A549 (cell line): ENCODE data around the gene HOXA10. TPM values are rescaled to one million over a fixed set of nuclear protein-coding genes. Genes with fewer than 3 reads are reported as not detected.

Source experiments
- ATAC-seq, 2 experiments: fragments of 200-7000 bp in 1 of 2; fragments of >200 bp in 1 of 2; cut with Nextera tagmentation in 1 of 2; cut with Tn5 transposase in 1 of 2; 3 replicates each; pipeline versions ENCODE4 v1.8.0 to v1.9.1; 2018 to 2020; ENCODE audit warnings: mild to moderate bottlenecking in 1 of 2, moderate library complexity in 1 of 2
- CTCF ChIA-PET: fragments of 300-600 bp; sonication (Branson Sonifier 250); formaldehyde crosslinking; extraction: SDS; loops from one replicate; lab custom pipeline; 2021; ENCODE audit warnings: antibody characterized with exemption, inconsistent platforms; lab: Yijun Ruan, JAX
- POLR2A ChIA-PET: fragments of 350-600 bp; formaldehyde crosslinking; extraction: SDS; loops from one replicate; lab custom pipeline; 2021; ENCODE audit warnings: antibody characterized with exemption, inconsistent platforms; lab: Yijun Ruan, JAX
- DNase-seq, 2 experiments: peaks; one replicate each; pipeline versions ENCODE4 v3.0.0 to v3.0.0-alpha.2; 2011 to 2016; ENCODE audit warnings: low read depth in 1 of 2, low spot score in 1 of 2
- FAIRE-seq: peaks from 2 replicates; lab custom pipeline; 2011; peaks lifted over from hg19 to GRCh38; lab: Jason Lieb, UNC
- H3K27ac ChIP-seq, 2 experiments: fragments of >200 bp; sonication (Bioruptor Twin); formaldehyde crosslinking; 3 replicates each; pipeline ENCODE4 v1.5.1; 2016 to 2017
- H3K4me1 ChIP-seq: fragments of >200 bp; sonication (Bioruptor Twin); formaldehyde crosslinking; 3 replicates; pipeline ENCODE4 v1.6.1; 2016
- H3K4me2 ChIP-seq: fragments of >200 bp; sonication (Bioruptor Twin); formaldehyde crosslinking; 3 replicates; pipeline ENCODE4 v1.6.1; 2016
- H3K4me3 ChIP-seq: fragments of >200 bp; sonication (Bioruptor Twin); formaldehyde crosslinking; 3 replicates; pipeline ENCODE4 v1.5.1; 2016
- H3K9me3 ChIP-seq: fragments of >200 bp; sonication (Bioruptor Twin); formaldehyde crosslinking; 3 replicates; pipeline ENCODE4 v1.6.1; 2016
- BCL3 ChIP-seq: fragments of >200 bp; sonication (Bioruptor Twin); formaldehyde crosslinking; IDR thresholded peaks from 3 replicates; pipeline ENCODE4 v1.6.1; 2016
- BHLHE40 ChIP-seq: IDR thresholded peaks from 2 replicates; pipeline ENCODE4 v1.6.1; 2012; ENCODE audit warnings: low read depth, low read length, inconsistent platforms
- CBX2 ChIP-seq: fragments of 200-600 bp; sonication (generic); IDR thresholded peaks from 2 replicates; pipeline ENCODE4 v1.6.1; 2016; ENCODE audit warnings: low read depth, mild to moderate bottlenecking, borderline replicate concordance
- CBX8 ChIP-seq: fragments of 200-600 bp; sonication (generic); IDR thresholded peaks from 2 replicates; pipeline ENCODE4 v1.6.1; 2016
- EHF ChIP-seq: fragments of 250-450 bp; sonication (Bioruptor Pico); IDR thresholded peaks from 2 replicates; pipeline ENCODE4 v1.5.0; 2020; ENCODE audit warnings: mild to moderate bottlenecking
- EHMT2 ChIP-seq: fragments of 200-600 bp; sonication (generic); IDR thresholded peaks from 2 replicates; pipeline ENCODE4 v1.6.1; 2016; ENCODE audit warnings: antibody characterized with exemption, low read depth, mild to moderate bottlenecking, moderate library complexity
- EP300 ChIP-seq, 2 experiments: fragments of >200 bp; sonication (Bioruptor Twin); formaldehyde crosslinking; IDR thresholded peaks; 2 replicates in 1 of 2; 3 replicates in 1 of 2; pipeline ENCODE4 v1.6.1; 2016 to 2017
- HES2 ChIP-seq: fragments of >200 bp; sonication (Bioruptor Twin); formaldehyde crosslinking; IDR thresholded peaks from 2 replicates; pipeline ENCODE4 v1.6.1; 2016
- HMGXB4 ChIP-seq: fragments of 250-450 bp; sonication (Bioruptor Pico); IDR thresholded peaks from 2 replicates; pipeline ENCODE4 v1.5.0; 2021; ENCODE audit warnings: mild to moderate bottlenecking, moderate library complexity, borderline replicate concordance
- KDM1A ChIP-seq: fragments of 200-600 bp; sonication (generic); IDR thresholded peaks from 2 replicates; pipeline ENCODE4 v1.6.1; 2016; ENCODE audit warnings: low read depth, mild to moderate bottlenecking
- KDM5A ChIP-seq: fragments of 200-600 bp; sonication (generic); IDR thresholded peaks from 2 replicates; pipeline ENCODE4 v1.6.1; 2016; ENCODE audit warnings: antibody characterized with exemption, mild to moderate bottlenecking
- NPAS2 ChIP-seq: fragments of 250-450 bp; sonication (Bioruptor Pico); IDR thresholded peaks from 2 replicates; pipeline ENCODE4 v1.8.0; 2022; ENCODE audit warnings: mild to moderate bottlenecking, moderate library complexity, borderline replicate concordance
- POLR2A ChIP-seq: IDR thresholded peaks from 2 replicates; pipeline ENCODE4 v1.6.1; 2012; ENCODE audit warnings: mild to moderate bottlenecking, low read length
- RCOR1 ChIP-seq: fragments of 150-350 bp; IDR thresholded peaks from 2 replicates; pipeline ENCODE4 v1.6.1; 2014; ENCODE audit warnings: antibody characterized with exemption, low read length, low read depth
- RFX5 ChIP-seq: fragments of 450-650 bp; IDR thresholded peaks from 2 replicates; pipeline ENCODE4 v1.7.1; 2014; ENCODE audit warnings: antibody characterized with exemption, mild to moderate bottlenecking, moderate library complexity
- SREBF2 ChIP-seq: fragments of 450-650 bp; IDR thresholded peaks from 2 replicates; pipeline ENCODE4 v1.6.1; 2014; ENCODE audit warnings: mild to moderate bottlenecking, moderate library complexity
- ZFP36 ChIP-seq: fragments of 450-650 bp; IDR thresholded peaks from 2 replicates; pipeline ENCODE4 v1.6.1; 2014; ENCODE audit warnings: borderline replicate concordance; ENCODE audit not compliant: partially characterized antibody
- ZNF302 ChIP-seq: fragments of 250-450 bp; sonication (Bioruptor Pico); IDR thresholded peaks from 2 replicates; pipeline ENCODE4 v1.9.0; 2021; ENCODE audit warnings: inconsistent platforms, mild to moderate bottlenecking, moderate library complexity
- WGBS: methylation state at CpG from one replicate; pipeline ENCODE4 v1.1.6; 2017; ENCODE audit errors: missing lambda C conversion rate; 5-methylcytosine and 5-hydroxymethylcytosine counted together
- polyA plus RNA-seq, 4 experiments: library from polyadenylated mRNA; depleted of rRNA in 3 of 4; stranded (reverse); fragments of >200 nt; fragmentation: RNase III in 1 of 4; extraction: RNeasy Plus Mini Kit Qiagen cat#74134 plus additional on column Dnase treatment in 1 of 4; gene quantifications; 2 replicates in 3 of 4; 3 replicates in 1 of 4; pipeline ENCODE4 v1.2.3, GENCODE V29; 2011 to 2017

Gene HOXA10
- polyA plus RNA-seq, 2 of the 4 experiments (the other 2 are of a cell fraction) = 5.2 to 7.7 TPM

GRCh38 chr7:27159266-27160144, 14.6 kb downstream of the HOXA10 start:
- H3K4me2 ChIP-seq = no peak overlapping the region
- POLR2A ChIA-PET = interaction anchor here (1.0 kb wide), 1 partner anchor 45 kb away, joined by 3 read pairs; no protein-coding TSS in a partner anchor

GRCh38 chr7:27158436-27159265, 15.5 kb downstream of the HOXA10 start:
- DNase-seq = no peak
- Histone ChIP-seq H3K4me3 (no peak overlapping the region), H3K9me3 (no peaks in the 10 kb centered on the region), H3K4me1 (0 out of 3 replicates have a peak, but pooled peaks cover 3% of the 10 kb centered on the region), H3K27ac (no peak overlapping the region), H3K4me2 (no peak overlapping the region)
- WGBS = 94% methylated on average over 35 of the region's 35 CpGs
- FAIRE-seq = no peak
- TF ChIP-seq ZFP36 (no peak), BCL3 (no peak), KDM1A (no peak), NPAS2 (no peak), EP300 (IDR thresholded peaks at IDR 0.05) (no peak), HES2 (no peak), POLR2A (no peak), SREBF2 (no peak)
- ATAC-seq = no peak
- CTCF ChIA-PET = interaction anchor here (0.5 to 3.5 kb wide), 9 partner anchors 9 to 789 kb away, joined by 3 to 32 read pairs (median 4); partner anchors contain the start of genes HOXA5 and HOXA6
- POLR2A ChIA-PET = interaction anchor here (1.0 kb wide), 1 partner anchor 44 kb away, joined by 3 read pairs; no protein-coding TSS in a partner anchor

More at GRCh38 chr7:27159266-27160144, 14.6 kb downstream of the HOXA10 start:
- no peak overlapping the region for H3K4me3 ChIP-seq
- CTCF ChIA-PET = interaction anchor here (0.9 to 3.5 kb wide), 8 partner anchors 10 to 790 kb away, joined by 3 to 32 read pairs (median 4); partner anchors contain the start of genes HOXA5 and HOXA6
- no peak overlapping the region for H3K27ac ChIP-seq
- H3K4me1 ChIP-seq = 0 out of 3 replicates have a peak, but pooled peaks cover 3% of the 10 kb centered on the region
- DNase-seq (no peak), FAIRE-seq (no peak), ATAC-seq (no peak)
- 92% methylated on average over 27 of the region's 27 CpGs for WGBS
- no peaks in the 10 kb centered on the region for H3K9me3 ChIP-seq
- TF ChIP-seq EHF (no peak), SREBF2 (no peak)

- H3K9me3 ChIP-seq = no peaks in the 10 kb centered on the region
- FAIRE-seq (no peak), ATAC-seq (no peak), DNase-seq (no peak)
- 0 out of 3 replicates have a peak, but pooled peaks cover 3% of the 10 kb centered on the region for H3K4me1 ChIP-seq
- no peak overlapping the region for H3K27ac ChIP-seq
- no peak for TF ChIP-seq CBX8
- no peak for TF ChIP-seq RFX5
- TF ChIP-seq ZNF302 (CRISPR knock-in tag) = no peak
- TF ChIP-seq HMGXB4 (CRISPR knock-in tag) = no peak
- no peak for TF ChIP-seq RCOR1
- no peak for TF ChIP-seq CBX2
- TF ChIP-seq KDM1A = no peak
- TF ChIP-seq SREBF2 = no peak
- TF ChIP-seq BHLHE40 = no peak
- no peak for TF ChIP-seq EHMT2
- no peak for TF ChIP-seq KDM5A
- TF ChIP-seq POLR2A = no peak
- no peak overlapping the region for H3K4me2 ChIP-seq
- WGBS = 96% methylated on average over 23 of the region's 30 CpGs
- no peak overlapping the region for H3K4me3 ChIP-seq
- ChIA-PET CTCF (interaction anchor here (0.8 to 3.5 kb wide), 7 partner anchors 8 to 792 kb away, joined by 3 to 32 read pairs (median 9); partner anchors contain the start of genes HOXA5 and HOXA6), POLR2A (interaction anchor here (1.2 kb wide), 1 partner anchor 14 kb away, joined by 7 read pairs; the partner anchor contains the start of gene HOXA5)
These were observed 16.3 kb downstream of the HOXA10 start for GRCh38 chr7:27157702-27158431.
